A172 (cell line): ENCODE measurements around the gene HTR1D. TPM values are rescaled to one million over a fixed set of nuclear protein-coding genes. Genes with fewer than 3 reads are reported as not detected.

Experiments
- DNase-seq: peaks from one replicate; pipeline ENCODE4 v3.0.0-alpha.2; 2015; ENCODE audit warnings: low spot score
- total RNA-seq: library from RNA; depleted of rRNA; stranded (reverse); fragments of >200 nt; shearing (Covaris generic); gene quantifications from 2 replicates; pipeline ENCODE4 v1.2.3, GENCODE V29; 2014

HTR1D gene
- total RNA-seq, 1 experiment from 2014 or later = 4.4 TPM

DNA sequence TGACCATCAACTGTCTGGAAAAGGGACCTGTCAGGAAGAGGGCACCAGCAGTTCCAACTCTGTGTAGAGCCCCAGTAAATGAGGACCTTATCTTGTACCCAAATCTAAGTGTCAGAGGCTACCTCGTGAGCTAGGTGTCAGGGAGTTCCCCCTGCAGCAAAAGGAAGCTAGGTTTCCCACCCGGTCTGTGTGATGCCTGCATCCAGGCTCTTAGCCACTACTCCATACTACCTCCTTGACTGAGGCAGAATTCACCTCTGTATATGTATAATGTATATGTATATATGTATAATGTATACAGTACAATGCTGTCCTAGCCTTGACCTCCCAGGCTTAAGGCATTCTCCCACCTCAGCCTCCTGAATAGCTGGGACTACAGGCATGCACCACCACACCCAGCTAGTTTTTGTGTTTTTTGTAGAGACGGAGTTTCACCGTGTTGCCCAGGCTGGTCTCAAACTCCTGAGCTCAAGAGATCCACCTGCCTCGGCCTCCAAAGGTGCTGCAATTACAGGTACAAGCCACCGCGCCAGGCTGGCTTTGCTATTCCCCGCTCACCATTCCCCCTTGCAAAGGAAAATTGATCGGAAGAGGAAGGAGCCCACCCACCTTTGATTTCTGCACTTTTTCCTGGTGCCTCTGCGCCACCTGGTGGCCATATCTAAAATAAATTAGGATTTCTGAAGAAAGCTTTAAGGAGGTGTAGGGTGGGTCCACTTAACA lies 32.9 kb downstream of the HTR1D start:
- no peak for DNase-seq

DNA sequence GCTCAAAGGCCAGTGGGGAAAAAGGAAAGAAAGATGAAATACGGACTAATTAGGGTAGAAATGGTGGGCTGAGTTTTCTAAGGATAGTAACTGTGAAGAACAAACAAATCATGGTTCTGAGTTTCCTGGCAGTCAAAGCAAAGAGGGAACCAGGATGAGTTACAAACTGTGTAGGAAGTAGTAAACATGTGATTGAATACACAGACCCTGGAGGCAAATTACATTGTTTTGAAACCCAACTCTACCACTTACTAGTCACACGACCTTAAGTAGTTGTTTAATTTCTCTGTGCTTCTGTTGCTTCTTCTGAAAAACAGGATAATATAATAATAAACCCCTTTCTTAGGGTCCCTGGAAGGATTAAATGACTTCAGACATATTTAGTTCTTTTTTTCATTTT lies 37.4 kb downstream of the HTR1D start:
- no peak for DNase-seq

DNA sequence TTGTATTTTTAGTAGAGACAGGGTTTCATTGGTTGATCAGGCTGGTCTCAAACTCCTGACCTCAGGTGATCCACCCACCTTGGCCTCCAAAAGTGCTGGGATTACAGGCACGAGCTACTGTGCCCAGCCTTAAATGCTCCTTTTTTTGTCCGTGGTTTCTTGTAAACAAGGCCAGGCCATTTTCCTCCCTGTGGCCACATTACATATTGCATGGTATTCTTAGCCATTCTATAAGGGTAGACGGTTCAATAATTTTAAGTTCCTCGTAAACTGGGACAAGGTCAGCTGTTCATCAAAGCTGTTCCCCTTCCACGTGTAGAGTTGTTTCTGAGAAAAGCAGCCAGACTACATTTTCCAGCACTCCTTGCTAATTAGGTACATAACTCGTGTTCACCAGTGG lies 38.4 kb downstream of the HTR1D start:
- DNase-seq = no peak

DNA sequence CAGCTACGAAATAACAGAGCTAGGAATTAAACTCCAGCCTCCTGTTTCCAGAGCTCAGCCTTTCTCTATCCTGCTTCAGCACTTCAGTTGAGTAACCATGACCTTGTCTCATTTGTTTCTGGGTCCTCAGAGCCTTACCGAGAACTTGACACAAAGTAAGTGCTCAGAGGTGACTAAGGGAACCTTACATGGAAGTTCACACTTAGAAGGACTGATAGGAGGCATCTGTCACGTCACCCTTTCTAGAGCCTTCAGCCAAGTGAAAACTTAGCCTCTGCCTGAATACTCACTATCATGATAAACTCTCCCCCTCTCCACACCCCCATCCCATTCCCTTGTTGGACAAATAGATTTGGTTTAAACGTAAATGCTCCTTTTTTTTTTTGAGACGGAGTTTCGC lies 38.9 kb downstream of the HTR1D start:
- DNase-seq = no peak

DNA sequence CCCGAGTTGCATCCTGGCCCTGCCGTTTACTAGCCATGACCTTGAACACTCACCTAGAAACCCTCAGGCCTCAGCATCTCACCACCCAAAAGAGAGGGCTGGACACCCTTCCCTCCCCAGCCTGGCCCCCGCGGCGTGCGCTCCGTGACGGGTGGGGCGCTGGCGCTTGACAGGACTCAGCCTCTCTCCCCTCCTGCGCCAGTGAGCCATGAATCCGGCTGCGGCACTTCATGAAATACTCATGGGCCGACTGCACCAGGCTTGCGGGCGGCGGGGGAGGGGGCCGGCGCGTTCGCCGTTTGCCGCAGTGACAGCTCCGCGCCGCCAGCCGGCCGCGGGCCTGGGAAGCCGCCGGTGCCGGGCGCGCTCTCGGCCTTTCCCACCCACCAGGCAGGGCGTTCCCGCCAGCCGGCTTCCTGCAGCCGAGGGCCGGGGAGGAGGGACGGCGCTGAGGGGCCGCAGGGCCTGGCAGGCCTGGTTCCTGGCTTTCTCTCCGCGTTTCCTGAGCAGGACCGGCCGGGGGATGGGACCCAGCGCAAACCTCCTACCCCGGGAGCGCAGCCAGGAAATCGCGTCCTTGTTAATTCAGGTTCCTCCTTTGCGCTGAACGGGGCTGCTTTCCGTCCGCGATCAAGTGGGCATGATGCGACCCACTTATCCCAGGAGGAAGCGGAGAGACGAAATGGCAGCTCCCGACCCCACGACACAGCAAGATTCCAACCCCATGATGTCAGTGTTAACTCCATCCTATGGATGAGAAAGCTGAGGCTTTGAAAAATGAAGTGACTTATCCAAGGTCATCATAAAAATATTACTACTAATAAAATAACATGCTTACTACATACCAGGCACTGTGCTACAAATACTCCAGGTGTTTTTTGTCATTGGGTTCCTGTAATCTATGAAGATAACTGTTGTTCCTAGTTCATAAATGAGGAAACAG lies 39.6 kb downstream of the HTR1D start:
- peak; percentile 25 for DNase-seq

DNA sequence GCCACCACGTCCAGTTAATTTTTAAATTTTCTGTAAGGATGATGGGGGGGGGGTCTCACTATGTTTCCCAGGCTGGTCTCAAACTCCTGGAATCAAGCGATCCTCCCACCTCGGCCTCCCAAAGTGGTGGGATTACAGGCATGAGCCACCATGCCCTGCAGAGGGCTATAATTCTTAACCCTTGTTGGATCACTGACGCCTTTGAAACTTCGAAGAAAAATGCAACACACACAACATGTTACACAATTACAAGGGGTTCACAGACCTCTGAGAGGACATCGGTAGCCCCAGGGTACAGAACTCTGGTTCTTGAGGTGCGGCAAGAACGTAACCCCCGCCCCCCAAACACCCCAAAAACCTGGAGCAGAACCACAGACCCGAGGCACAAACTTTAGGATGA lies 40.3 kb downstream of the HTR1D start:
- DNase-seq = no peak

DNA sequence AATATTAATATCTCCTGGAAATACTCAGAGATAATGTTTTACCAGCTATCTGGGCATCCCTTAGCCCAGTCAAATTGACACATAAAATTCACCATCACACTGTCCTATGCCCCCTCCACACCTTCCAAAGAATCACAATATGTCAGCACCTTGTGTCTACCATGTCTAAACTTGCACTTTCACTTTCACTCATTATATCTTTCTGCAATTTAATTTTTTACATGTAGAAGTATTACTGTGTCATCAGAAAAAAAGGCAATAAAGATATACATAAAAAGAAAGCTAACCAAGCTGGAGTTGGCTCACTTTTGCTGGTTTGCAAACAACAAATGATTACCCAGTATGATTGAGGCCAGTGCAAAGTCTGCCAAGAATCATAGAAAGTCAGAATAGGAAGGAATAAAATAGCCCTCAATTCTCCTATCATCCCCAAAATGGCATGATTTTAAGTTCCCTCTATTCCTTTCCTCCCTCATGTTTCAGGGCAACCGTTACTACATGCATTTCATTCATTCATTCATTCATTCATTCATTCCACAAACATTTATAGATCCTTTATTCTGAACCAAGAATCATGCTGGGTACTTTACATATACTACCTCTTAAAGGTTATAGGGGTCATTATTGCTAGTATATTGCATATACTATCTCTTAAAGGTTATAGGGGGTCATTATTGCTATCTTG lies 42.7 kb downstream of the HTR1D start:
- DNase-seq = no peak

DNA sequence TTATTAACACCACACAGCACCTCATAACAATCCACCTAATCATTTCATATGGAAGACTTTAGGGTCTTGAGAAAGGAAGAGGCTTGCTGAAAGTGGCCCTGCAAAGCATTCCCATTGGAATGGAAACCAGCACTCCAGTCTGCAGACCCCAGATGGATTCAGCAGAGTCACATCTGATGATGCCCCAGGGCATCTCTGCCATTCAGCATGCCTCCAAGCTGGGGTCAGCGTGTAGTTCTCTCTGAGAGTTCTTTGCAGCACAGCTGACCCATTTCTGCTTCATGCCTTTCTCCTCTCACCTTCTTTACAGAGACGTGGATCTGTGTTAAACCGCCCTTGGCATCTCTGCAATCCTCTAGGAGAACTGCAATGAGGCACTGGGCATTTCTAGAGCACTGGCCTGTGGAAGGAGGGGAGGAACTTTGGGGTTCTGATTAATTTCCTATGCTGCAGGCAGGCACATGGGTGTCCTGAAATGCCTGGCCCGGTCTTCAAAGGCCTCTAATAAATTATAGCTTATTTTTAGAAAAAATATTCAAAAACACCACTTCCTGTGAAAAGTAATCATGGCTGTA lies 46.0 kb downstream of the HTR1D start:
- no peak for DNase-seq

DNA sequence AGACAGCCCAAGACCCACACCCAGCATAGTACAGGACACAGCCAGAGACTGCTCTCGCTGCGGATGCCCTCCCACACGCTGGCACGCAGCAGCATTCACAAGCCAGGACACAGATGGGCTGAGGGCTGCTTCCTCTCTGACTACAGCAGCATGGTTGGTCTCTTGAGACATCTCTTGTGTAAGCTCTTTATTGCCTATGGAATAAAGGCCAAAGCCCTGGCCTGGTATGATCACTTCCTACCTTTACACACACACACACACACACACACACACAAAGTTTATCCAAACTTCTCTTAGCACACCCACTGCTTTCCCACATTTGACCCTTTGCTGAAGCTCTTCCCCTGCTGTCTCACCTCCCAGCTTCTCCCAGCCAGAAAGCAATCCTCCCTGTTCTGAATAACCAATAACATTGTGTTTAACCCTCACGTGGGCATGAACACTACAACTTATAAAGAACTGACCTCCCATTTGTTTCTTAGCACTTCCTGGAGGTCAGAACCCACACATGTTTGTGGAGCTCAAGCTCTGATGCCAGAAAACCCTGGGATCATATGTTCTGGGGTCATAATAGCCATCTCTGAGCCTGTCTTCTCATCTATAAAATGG lies 47.5 kb downstream of the HTR1D start:
- DNase-seq = no peak

DNA sequence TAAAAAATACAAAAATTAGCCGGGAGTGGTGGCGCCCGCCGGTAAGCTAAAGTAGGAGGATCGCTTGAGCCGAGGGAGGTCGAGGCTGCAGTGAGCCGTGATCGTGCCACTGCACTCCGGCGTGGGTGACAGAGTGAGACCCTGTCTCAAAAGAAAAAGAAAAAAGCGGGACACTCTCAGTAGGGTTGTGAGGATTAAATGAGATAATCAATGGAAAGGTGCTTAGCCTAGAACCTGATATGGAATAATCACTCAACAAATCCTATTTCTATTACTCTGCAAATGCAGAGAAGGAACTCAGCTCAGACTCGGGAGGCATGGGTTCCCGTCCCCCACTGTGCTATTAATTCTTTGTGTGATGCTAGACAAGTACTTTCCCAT lies 48.1 kb downstream of the HTR1D start:
- no peak for DNase-seq

DNA sequence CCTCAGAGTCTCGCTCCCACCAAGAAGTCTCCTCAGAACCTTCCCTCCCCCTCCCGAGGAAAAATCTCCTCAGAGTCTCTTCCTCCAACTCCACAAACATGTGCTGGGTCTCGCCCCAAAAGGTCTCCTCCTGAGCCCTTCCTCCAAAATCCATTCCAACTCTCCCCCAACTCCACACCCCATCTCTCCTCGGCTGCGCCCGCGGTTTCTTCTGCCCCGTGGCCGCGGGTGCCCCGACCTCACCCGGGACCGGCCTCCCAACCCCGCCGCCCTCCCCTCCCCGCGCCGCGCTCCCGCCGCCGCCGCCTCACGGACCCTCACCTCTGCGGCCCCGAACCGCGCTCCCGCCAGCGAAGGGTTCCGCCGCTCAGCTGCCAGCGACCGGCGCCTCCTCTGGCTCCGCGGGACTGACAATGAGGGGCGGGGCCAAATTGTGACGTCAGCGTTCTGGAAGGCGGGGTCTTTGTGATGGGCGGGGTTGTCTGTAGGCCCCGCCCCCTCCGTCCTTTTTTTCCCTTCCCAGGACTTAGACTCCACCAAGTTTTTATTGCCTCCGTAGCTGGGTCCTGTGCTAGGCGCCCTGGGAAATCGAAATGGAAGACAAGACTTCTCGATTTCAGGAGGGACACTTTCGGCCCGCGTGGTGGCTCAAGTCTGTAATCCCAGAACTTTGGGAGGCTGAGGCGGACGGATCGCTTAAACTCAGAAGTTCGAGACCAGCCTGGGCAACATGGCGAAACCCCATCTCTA lies 48.7 kb downstream of the HTR1D start, which contains the start of gene LUZP1:
LUZP1 (minus strand) TSS at position 412 of the 750 bp plus-strand sequence.
- peak; percentile 50 for DNase-seq

DNA sequence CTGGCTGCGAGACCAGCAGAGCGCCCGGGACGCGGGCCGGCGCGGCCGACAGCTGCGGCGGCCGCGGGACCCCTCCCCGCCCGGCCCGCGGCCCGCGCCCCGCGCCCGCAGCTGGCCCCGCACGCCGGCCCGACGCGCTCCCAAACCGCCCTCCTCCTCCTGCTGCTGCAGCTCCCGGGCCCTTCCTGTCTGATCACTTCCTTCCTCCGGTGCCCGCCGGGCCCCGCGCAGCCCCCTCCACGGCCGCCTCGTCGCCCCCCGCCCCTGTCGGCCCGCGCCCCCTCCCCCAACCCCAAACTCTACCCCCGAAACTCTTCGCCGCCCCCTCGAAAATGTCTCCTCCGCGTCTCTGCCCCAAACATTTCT lies 49.2 kb downstream of the HTR1D start:
- DNase-seq = no peak

DNA sequence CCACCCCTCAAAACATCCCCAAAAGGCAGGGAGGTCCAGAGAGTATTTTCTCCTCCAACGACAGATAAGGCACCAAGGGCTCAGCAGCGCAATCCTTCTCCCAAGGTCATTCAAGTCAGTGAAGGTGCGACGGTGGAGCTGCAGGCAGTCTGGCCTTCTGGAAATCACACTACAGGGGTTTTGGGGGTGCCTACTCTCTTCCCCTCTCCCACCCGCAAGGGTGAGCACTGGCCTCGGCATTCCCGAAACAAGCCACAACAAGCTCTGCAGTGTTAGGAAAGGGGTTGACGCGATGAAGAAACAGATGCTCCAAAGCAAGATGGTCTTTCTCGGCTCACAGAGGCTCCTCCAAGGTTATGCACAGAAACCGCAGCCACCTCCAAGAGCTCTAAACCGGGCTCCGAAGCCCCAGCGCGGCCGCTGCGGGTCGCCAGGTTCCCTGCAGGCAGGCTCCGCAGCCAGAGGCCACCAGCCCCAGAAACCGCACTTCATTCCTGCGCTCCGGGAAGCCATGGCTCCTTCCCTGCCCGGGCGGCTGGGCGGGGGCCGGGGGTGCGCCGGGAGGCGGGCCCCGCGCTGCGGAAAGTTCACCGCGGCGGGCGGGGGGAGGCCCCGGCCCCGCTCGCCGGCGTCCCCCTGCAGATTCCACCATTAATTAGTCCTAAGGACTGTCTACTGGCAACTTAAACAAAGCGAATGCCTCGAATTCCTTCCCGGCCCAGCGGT lies 49.8 kb downstream of the HTR1D start:
- DNase-seq = no peak

DNA sequence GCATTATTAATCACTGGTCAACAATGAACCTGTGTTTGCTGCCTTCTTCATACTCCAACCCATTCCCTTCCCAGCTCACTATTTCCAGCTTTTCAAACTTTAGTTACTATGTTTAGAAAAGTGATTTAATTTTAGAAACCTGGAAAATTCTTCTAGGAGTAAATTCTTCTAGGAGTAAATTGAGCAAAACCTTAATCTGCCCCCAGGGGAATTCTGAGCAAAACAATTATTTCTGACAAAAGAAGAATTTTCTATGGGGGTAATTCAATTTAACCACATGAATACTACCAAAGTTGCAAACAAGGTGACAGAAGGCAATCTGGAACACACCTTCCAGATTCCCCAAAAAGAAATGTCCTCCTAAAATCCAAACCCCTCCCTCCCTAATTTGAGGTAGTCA lies 50.4 kb downstream of the HTR1D start:
- no peak for DNase-seq

DNA sequence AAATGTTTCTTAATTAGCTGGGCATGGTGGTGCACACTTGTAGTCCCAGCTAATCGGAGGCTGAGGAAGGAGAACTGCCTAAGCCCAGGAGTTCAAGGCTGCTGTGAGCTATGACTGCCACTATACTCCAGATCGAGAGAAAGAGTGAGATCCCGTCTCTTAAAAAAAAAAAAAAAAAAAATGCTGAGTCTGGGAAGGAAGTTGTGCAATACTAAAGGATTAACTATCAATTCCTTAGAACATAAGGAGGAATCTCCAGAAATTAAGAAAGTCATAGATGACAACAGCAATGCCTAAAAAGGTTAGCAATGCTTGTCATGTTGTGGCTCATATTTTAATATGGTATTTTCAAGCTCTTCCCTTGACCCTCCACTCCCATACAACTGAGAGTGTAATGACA lies 53.9 kb downstream of the HTR1D start:
- no peak for DNase-seq

DNA sequence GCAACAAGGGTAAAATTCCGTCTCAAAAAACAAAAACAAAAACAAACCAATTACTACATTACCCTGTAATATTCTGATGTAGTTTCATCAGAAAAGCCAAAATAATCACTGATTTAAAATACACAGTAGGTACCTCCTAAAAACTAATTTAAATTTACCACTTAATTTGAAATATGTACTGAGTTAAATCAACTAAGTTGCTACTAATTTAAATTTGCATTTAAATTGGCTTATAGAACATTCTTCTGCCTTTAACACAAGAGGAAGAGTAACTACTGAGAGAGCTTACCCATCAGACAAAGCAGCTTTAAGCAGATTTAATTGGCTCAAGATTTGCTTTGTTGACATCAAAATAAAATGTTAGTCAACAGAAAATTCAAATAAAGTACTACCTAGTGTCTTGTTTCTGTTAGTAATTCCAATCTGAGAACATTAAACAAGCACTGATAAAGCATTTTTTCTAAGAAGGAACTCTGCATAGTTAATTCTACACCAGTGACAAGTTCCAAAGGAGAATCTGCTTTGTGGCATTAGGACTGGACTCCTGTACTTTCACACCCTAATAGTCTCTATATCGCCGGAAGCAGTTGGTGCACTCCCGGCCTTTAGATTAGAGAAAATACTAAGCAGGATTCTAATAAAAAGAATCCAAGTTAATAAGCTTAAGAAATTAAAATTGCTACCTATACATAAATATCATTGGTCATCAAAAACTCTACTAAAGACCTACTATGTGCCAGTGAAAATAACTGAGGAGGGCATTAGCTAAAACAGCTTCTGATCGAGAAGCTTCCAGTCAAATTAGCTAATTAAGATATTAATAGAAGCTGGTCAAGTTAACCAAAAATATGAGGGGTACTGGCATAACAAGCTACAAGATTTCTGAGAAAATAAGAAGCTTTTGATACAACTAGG lies 57.1 kb downstream of the HTR1D start:
- DNase-seq = no peak

DNA sequence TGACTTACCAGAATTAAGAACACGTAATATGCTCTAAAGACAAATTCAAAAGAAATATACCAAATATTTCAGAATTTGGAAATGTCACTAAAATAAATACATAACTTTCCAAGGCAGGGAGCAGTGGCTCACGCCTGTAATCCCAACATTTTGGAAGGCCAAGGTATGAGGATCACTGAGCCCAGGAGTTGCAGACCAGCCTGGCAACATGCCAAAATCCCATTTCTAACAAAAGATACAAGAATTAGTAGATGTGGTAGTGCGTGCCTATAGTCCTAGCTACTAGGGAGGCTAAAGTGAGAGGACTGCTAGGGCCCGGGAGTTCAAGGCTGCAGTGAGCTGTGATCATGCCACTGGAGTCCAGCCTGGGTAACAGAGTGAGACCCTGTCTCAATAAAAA lies 60.4 kb downstream of the HTR1D start:
- DNase-seq = no peak

DNA sequence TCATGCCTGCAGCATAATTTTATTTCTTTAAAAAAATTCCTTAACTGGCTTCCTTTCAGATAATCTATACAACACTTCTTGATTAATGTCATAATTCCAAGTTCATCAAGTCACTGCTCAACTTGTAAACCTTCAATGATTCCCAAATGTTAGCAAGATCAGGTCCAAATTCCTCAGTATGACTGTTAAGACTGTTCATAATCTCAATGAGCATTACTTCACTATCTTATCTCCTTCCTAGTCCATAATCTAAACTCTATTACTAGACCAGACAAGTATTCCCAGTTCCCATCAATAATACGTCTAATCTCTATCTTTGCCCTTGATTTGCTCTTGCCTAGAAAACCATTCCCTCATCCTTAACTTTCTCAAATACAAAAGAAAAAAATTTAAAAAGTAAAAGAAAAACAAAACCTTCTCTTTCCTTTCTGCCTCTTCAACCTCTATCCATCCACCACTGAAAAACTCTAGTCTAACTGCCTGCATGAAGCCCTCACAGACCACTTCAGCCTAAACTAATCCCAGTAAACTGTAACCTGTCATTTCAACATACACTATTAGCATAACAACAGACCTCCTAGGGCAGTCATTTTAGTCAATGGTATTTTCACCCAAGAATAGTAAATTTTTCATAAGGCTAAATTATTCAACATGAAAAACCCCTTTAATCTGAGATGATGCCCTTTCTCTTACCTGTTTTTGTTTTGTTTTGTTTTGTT lies 64.2 kb downstream of the HTR1D start:
- no peak for DNase-seq

DNA sequence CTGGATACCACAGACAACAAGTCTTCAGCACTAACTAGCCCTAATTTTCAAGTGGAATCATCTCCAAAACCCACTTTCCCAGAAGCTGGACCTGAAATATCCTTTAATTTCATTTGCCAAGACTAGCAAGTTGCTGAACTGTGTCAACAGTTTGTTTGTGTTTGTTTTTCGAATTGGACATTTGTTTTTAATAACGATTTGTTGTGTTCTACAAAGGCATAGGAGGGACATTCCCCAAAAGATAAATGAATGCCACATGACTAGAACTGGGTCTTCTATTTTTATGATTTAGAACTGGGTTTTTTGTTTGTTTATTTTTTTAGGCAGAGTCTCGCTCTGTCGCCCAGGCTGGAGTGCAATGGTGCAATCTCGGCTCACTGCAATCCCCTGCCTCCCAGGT lies 66.6 kb downstream of the HTR1D start:
- DNase-seq = no peak
